H9 (cell line): ENCODE data around the gene PLIN3. TPM values are rescaled to one million over a fixed set of nuclear protein-coding genes. Genes with fewer than 3 reads are reported as not detected.
"Not testable (repeated sequence)": the region's sequence is repeated elsewhere in the genome, so short reads cannot be mapped to it uniquely, and the experiment has no call there.

Experiments used
- DNase-seq: peaks from one replicate; pipeline ENCODE4 v3.0.0-alpha.2; 2017
- H2AFZ ChIP-seq: one replicate; pipeline ENCODE4 v1.6.1; 2013; ENCODE audit warnings: mild to moderate bottlenecking, low read length, control low read depth, moderate library complexity
- H2AK5ac ChIP-seq: 2 replicates; pipeline ENCODE4 v1.6.1; 2013; ENCODE audit warnings: low read length, control low read depth, mixed read lengths; ENCODE audit not compliant: insufficient read length
- H2BK120ac ChIP-seq: one replicate; pipeline ENCODE4 v1.6.1; 2013; ENCODE audit warnings: low read depth, mild to moderate bottlenecking, low read length, control low read depth, inconsistent platforms; ENCODE audit not compliant: poor library complexity, severe bottlenecking
- H2BK12ac ChIP-seq: 2 replicates; pipeline ENCODE4 v1.6.1; 2013; ENCODE audit warnings: low read length, control low read depth, mixed read lengths, low read depth; ENCODE audit not compliant: insufficient read length
- H2BK15ac ChIP-seq: 2 replicates; pipeline ENCODE4 v1.6.1; 2013; ENCODE audit warnings: low read depth, low read length, control low read depth
- H2BK20ac ChIP-seq: one replicate; pipeline ENCODE4 v1.6.1; 2013; ENCODE audit warnings: low read depth, mild to moderate bottlenecking, low read length, control low read depth, inconsistent platforms; ENCODE audit not compliant: poor library complexity, severe bottlenecking
- H2BK5ac ChIP-seq: 2 replicates; pipeline ENCODE4 v1.6.1; 2013; ENCODE audit warnings: low read length, control low read depth, mixed read lengths; ENCODE audit not compliant: insufficient read length
- H3K14ac ChIP-seq: 2 replicates; pipeline ENCODE4 v1.6.1; 2013; ENCODE audit warnings: low read length, control low read depth; ENCODE audit not compliant: insufficient read depth
- H3K18ac ChIP-seq: 2 replicates; pipeline ENCODE4 v1.6.1; 2013; ENCODE audit warnings: low read depth, mild to moderate bottlenecking, mixed read lengths, low read length, control low read depth; ENCODE audit not compliant: insufficient read length
- H3K23ac ChIP-seq: 2 replicates; pipeline ENCODE4 v1.6.1; 2013; ENCODE audit warnings: low read length, control low read depth, mixed read lengths, low read depth; ENCODE audit not compliant: insufficient read length
- H3K23me2 ChIP-seq: 2 replicates; pipeline ENCODE4 v1.6.1; 2013; ENCODE audit warnings: low read depth, mild to moderate bottlenecking, mixed read lengths, low read length, control low read depth; ENCODE audit not compliant: insufficient read length, poor library complexity, severe bottlenecking
- H3K27ac ChIP-seq: 2 replicates; pipeline ENCODE4 v1.5.1; 2013; ENCODE audit warnings: low read length, control low read depth, mixed read lengths, low read depth; ENCODE audit not compliant: insufficient read length
- H3K27me3 ChIP-seq: 2 replicates; pipeline ENCODE4 v1.6.1; 2013; ENCODE audit warnings: low read length, control low read depth, inconsistent platforms; ENCODE audit not compliant: insufficient read depth
- H3K4ac ChIP-seq: 2 replicates; pipeline ENCODE4 v1.6.1; 2013; ENCODE audit warnings: low read depth, mild to moderate bottlenecking, control low read depth, inconsistent platforms, low read length, moderate library complexity
- H3K4me1 ChIP-seq: 2 replicates; pipeline ENCODE4 v1.6.1; 2013; ENCODE audit warnings: low read length, control low read depth, inconsistent platforms; ENCODE audit not compliant: insufficient read depth
- H3K4me2 ChIP-seq: 2 replicates; pipeline ENCODE4 v1.6.1; 2013; ENCODE audit warnings: low read length, control low read depth, mixed read lengths; ENCODE audit not compliant: insufficient read length, insufficient read depth
- H3K56ac ChIP-seq: 2 replicates; pipeline ENCODE4 v1.6.1; 2013; ENCODE audit warnings: low read depth, mild to moderate bottlenecking, mixed read lengths, low read length, control low read depth; ENCODE audit not compliant: insufficient read length
- H3K79me1 ChIP-seq: 2 replicates; pipeline ENCODE4 v1.6.1; 2013; ENCODE audit warnings: low read depth, mild to moderate bottlenecking, moderate library complexity, low read length, control low read depth, inconsistent platforms; ENCODE audit not compliant: insufficient read depth, poor library complexity, severe bottlenecking
- H3K79me2 ChIP-seq: 2 replicates; pipeline ENCODE4 v1.6.1; 2013; ENCODE audit warnings: low read length, control low read depth, inconsistent platforms; ENCODE audit not compliant: insufficient read depth
- H3K9ac ChIP-seq: 2 replicates; pipeline ENCODE4 v1.6.1; 2013; ENCODE audit warnings: low read length, control low read depth, mixed read lengths; ENCODE audit not compliant: insufficient read length; ENCODE audit errors: extremely low read depth
- H3K9me3 ChIP-seq: one replicate; pipeline ENCODE4 v1.6.1; 2013; ENCODE audit warnings: low read depth, low read length, inconsistent platforms; ENCODE audit not compliant: control insufficient read depth
- H3T11ph ChIP-seq: one replicate; pipeline ENCODE4 v1.6.1; 2013; ENCODE audit warnings: mild to moderate bottlenecking, low read length, control low read depth, inconsistent platforms
- H4K20me1 ChIP-seq: one replicate; pipeline ENCODE4 v1.6.1; 2013; ENCODE audit not compliant: control insufficient read depth, insufficient read length, insufficient read depth
- H4K5ac ChIP-seq: 2 replicates; pipeline ENCODE4 v1.6.1; 2013; ENCODE audit warnings: low read depth, mild to moderate bottlenecking, mixed read lengths, low read length, control low read depth; ENCODE audit not compliant: insufficient read length
- H4K8ac ChIP-seq: replicated peaks from 2 replicates; pipeline ENCODE4 v1.6.1; 2013; ENCODE audit warnings: low read length, control low read depth, mixed read lengths, low read depth; ENCODE audit not compliant: insufficient read length
- H4K91ac ChIP-seq: 2 replicates; pipeline ENCODE4 v1.6.1; 2013; ENCODE audit warnings: low read depth, mild to moderate bottlenecking, moderate library complexity, mixed read lengths, low read length, control low read depth; ENCODE audit not compliant: insufficient read length
- H3K27ac Mint-ChIP-seq, 3 experiments: 2 replicates in 2 of 3; 3 replicates in 1 of 3; pipeline ENCODE4 v1.8.0; 2020 to 2021; ENCODE audit warnings: mixed read lengths in 3 of 3, mild to moderate bottlenecking in 1 of 3, moderate library complexity in 1 of 3
- H3K27me3 Mint-ChIP-seq: 2 replicates; pipeline ENCODE4 v1.8.0; 2021; ENCODE audit warnings: low read depth, mild to moderate bottlenecking, moderate library complexity, mixed read lengths
- H3K36me3 Mint-ChIP-seq, 3 experiments: 2 replicates in 2 of 3; 3 replicates in 1 of 3; pipeline ENCODE4 v1.8.0; 2020 to 2021; ENCODE audit warnings: low read depth in 3 of 3, mixed read lengths in 3 of 3; ENCODE audit not compliant: insufficient read depth in 1 of 3
- H3K4me1 Mint-ChIP-seq, 2 experiments: 2 replicates each; pipeline ENCODE4 v1.8.0; 2020; ENCODE audit warnings: mixed read lengths in 2 of 2
- H3K4me3 Mint-ChIP-seq, 2 experiments: 2 replicates in 1 of 2; 3 replicates in 1 of 2; pipeline ENCODE4 v1.8.0; 2020 to 2021; ENCODE audit warnings: mild to moderate bottlenecking in 2 of 2, mixed read lengths in 2 of 2, moderate library complexity in 1 of 2
- H3K9me3 Mint-ChIP-seq, 2 experiments: 2 replicates in 1 of 2; 3 replicates in 1 of 2; pipeline ENCODE4 v1.8.0; 2020; ENCODE audit warnings: mild to moderate bottlenecking in 2 of 2, mixed read lengths in 2 of 2, moderate library complexity in 1 of 2
- WGBS: extraction: QIAGEN DNeasy Blood & Tissue Kit; methylation state at CpG from one replicate; pipeline ENCODE4 v1.1.7; 2013; ENCODE audit warnings: missing lambda C conversion rate, low lambda C conversion rate, mixed read lengths; ENCODE audit not compliant: insufficient read length; ENCODE audit errors: extremely low coverage; 5-methylcytosine and 5-hydroxymethylcytosine counted together
- total RNA-seq: library from RNA; stranded (reverse); gene quantifications from 2 replicates; pipeline ENCODE4 v1.2.1, GENCODE V29; 2021
- TF ChIP-seq, protein P1 (sequence below): fragments of 200-600 bp; sonication (generic); conservative IDR thresholded peaks from 3 replicates; pipeline ENCODE4 v1.8.0; 2021; ENCODE audit warnings: antibody characterized with exemption, mild to moderate bottlenecking

The PLIN3 gene
- total RNA-seq, 1 experiment from 2014 or later, result 61.8 TPM

GRCh38 chr19:4806384-4806783, 61.1 kb downstream of the PLIN3 start:
- Histone ChIP-seq H3K27ac (no peak overlapping the region), H4K8ac (no peak overlapping the region), H2BK5ac (no peak overlapping the region), H3K4ac (no peak overlapping the region), H3K56ac (no peak overlapping the region), H3K79me2 (no peaks in the 10 kb centered on the region), H3K23me2 (no peaks in the 10 kb centered on the region), H3K18ac (no peak overlapping the region), H3K79me1 (no peaks in the 10 kb centered on the region), H3K4me1 (no peaks in the 10 kb centered on the region), H2BK20ac (no peak overlapping the region), H3K4me2 (no peak overlapping the region), H3K27me3 (no peaks in the 10 kb centered on the region), H3T11ph (no peak overlapping the region), H3K14ac (no peak overlapping the region), H2BK12ac (no peak overlapping the region), H2BK15ac (no peak overlapping the region), H4K5ac (no peak overlapping the region), H2AFZ (no peak overlapping the region), H2BK120ac (no peak overlapping the region), H3K9me3 (no peaks in the 10 kb centered on the region), H4K20me1 (no peaks in the 10 kb centered on the region), H3K23ac (no peak overlapping the region), H4K91ac (no peak overlapping the region), H2AK5ac (no peak overlapping the region), H3K9ac (no peak overlapping the region)
- H3K4me3 Mint-ChIP-seq, result no peak overlapping the region; a peak in 1 of 5 replicates
- TF ChIP-seq, protein P1, sequence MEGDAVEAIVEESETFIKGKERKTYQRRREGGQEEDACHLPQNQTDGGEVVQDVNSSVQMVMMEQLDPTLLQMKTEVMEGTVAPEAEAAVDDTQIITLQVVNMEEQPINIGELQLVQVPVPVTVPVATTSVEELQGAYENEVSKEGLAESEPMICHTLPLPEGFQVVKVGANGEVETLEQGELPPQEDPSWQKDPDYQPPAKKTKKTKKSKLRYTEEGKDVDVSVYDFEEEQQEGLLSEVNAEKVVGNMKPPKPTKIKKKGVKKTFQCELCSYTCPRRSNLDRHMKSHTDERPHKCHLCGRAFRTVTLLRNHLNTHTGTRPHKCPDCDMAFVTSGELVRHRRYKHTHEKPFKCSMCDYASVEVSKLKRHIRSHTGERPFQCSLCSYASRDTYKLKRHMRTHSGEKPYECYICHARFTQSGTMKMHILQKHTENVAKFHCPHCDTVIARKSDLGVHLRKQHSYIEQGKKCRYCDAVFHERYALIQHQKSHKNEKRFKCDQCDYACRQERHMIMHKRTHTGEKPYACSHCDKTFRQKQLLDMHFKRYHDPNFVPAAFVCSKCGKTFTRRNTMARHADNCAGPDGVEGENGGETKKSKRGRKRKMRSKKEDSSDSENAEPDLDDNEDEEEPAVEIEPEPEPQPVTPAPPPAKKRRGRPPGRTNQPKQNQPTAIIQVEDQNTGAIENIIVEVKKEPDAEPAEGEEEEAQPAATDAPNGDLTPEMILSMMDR, result no peak
- WGBS, result no CpG with 5 or more reads among the region's 6 CpGs
- no peaks in the 10 kb centered on the region for H3K36me3 Mint-ChIP-seq
- no peaks in the 10 kb centered on the region for H3K9me3 Mint-ChIP-seq
- no peak overlapping the region for H3K27ac Mint-ChIP-seq
- H3K27me3 Mint-ChIP-seq, result peaks cover 2% of the 10 kb centered on the region; the same call in 1 of the 2 replicates
- 0 out of 4 replicates have a peak, but pooled peaks cover 0 to 2% of the 10 kb centered on the region in 2 experiments for H3K4me1 Mint-ChIP-seq
- DNase-seq, result no peak

- H3K79me1 ChIP-seq, H3T11ph ChIP-seq, H2BK20ac ChIP-seq, H3K9ac ChIP-seq, H2AFZ ChIP-seq, H2BK12ac ChIP-seq, H3K4me2 ChIP-seq, H3K9me3 ChIP-seq, DNase-seq, H4K91ac ChIP-seq, H3K23ac ChIP-seq, H3K56ac ChIP-seq, H3K4ac ChIP-seq, H3K4me1 Mint-ChIP-seq, H4K8ac ChIP-seq, H3K9me3 Mint-ChIP-seq, H3K4me3 Mint-ChIP-seq, H3K27me3 Mint-ChIP-seq, H2BK15ac ChIP-seq, H2BK5ac ChIP-seq, H3K36me3 Mint-ChIP-seq, H3K18ac ChIP-seq, H4K5ac ChIP-seq, H2AK5ac ChIP-seq, H3K14ac ChIP-seq, H3K27me3 ChIP-seq, H2BK120ac ChIP-seq, H3K23me2 ChIP-seq, H4K20me1 ChIP-seq, H3K4me1 ChIP-seq, H3K27ac ChIP-seq, H3K27ac Mint-ChIP-seq, H3K79me2 ChIP-seq: not testable (repeated sequence)
- WGBS, result no CpG with 5 or more reads among the region's 6 CpGs
Measured at GRCh38 chr19:4805140-4805539, 62.3 kb downstream of the PLIN3 start.
